ENCODE results near the gene RNASE7. TPM values are rescaled to one million over a fixed set of nuclear protein-coding genes. Genes with fewer than 3 reads are reported as not detected.

RNASE7 gene
- total RNA-seq, 4 donors from 2014 or later: not detected

DNA sequence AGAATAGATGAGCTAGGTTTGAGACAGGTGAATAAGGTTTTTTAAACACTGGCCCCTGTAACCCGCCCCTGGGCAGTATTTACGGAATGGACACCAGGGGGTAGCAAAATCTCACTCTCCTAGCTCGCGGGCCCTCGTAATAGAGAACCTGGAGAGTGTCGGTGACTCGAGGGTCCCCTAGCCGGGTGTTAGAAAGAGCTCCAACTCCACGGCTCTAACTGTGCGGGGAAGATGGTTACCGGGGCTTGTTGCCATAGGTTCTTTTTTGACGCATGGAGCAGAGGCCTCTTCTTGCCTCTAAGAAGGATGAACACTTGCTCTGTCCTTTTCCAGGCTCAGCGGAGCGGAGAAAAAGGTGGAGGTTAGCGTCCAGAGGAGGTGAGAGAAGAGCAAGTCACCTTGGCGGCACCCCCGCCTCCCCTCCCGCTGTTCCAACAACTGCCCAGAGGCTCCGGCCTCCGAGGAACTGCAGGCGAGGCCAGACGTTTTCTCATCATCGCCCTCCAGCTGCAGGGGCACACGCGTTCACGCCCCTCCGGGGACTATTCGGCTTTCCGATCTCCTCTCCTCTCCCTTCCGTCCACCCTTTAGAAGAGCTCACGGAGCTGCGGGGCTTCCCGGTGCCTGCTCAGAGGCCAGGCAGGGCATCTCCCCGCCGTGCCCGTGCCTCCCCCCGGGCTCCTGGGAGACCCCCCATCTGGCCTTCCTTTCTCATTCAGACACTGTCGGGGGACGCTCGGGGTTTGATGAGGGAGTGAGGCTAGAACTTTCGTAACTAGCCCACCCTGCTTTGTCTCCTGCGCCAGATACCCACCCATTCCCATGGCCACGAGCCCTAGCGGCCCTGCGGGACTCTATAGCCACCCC is 26.6 kb downstream of the RNASE7 start:
- Histone ChIP-seq H3K36me3 (no peaks in the 10 kb centered on the region), H3K27ac (peak overlapping the region; percentile 95), H3K4me3 (peak overlapping the region; percentile 59 to 63), H3K9me3 (no peaks in the 10 kb centered on the region), H3K4me1 (no peaks in the 10 kb centered on the region), H3K27me3 (no peaks in the 10 kb centered on the region)
- peak; percentile 66 to 75 for DNase-seq
- TF ChIP-seq POLR2A (IDR thresholded peaks at IDR 0.05) (no peak), CTCF (IDR thresholded peaks at IDR 0.05) (peak; percentile 64 to 78 (median 74))
- intact Hi-C loops (cut with DNase I; ENCODE audit: low total_unique reads): loop anchor here (5.0 kb wide), 1 partner anchor 34 kb away; the partner anchor contains the start of gene TMEM253

- Histone ChIP-seq H3K4me1 (no peaks in the 10 kb centered on the region), H3K27ac (peak overlapping the region; percentile 95), H3K4me3 (peak overlapping the region; percentile 59 to 63), H3K27me3 (no peaks in the 10 kb centered on the region), H3K36me3 (no peaks in the 10 kb centered on the region), H3K9me3 (no peaks in the 10 kb centered on the region)
- intact Hi-C loops (cut with DNase I; ENCODE audit: low total_unique reads): loop anchor here (5.0 kb wide), 1 partner anchor 33 kb away; the partner anchor contains the start of gene TMEM253
- DNase-seq: peak; percentile 54 to 66
- TF ChIP-seq CTCF (IDR thresholded peaks at IDR 0.05) (peak in 1 of 4 experiments; percentile 11), POLR2A (IDR thresholded peaks at IDR 0.05) (no peak)
These were observed 27.4 kb downstream of the RNASE7 start for GRCh38 chr14:21069388-21070082.

GRCh38 chr14:21070083-21070609 is 28.0 kb downstream of the RNASE7 start, which contains the start of gene ARHGEF40:
Gene ARHGEF40, plus strand, starts transcription at chr14:21070304. Its CDS starts 93 bp downstream, at chr14:21070397.
- peak; percentile 58 to 75 for DNase-seq
- Histone ChIP-seq H3K9me3 (no peaks in the 10 kb centered on the region), H3K27me3 (no peaks in the 10 kb centered on the region), H3K4me1 (no peaks in the 10 kb centered on the region), H3K36me3 (no peaks in the 10 kb centered on the region), H3K4me3 (peak within 1 kb of the TSS; percentile 59 to 63), H3K27ac (peak within 1 kb of the TSS; percentile 95)
- TF ChIP-seq CTCF (IDR thresholded peaks at IDR 0.05): no peak
- peak in 1 of 2 donors; percentile 53 for TF ChIP-seq POLR2A (IDR thresholded peaks at IDR 0.05)
- intact Hi-C loops (cut with DNase I; ENCODE audit: low total_unique reads): no loop called here

DNA sequence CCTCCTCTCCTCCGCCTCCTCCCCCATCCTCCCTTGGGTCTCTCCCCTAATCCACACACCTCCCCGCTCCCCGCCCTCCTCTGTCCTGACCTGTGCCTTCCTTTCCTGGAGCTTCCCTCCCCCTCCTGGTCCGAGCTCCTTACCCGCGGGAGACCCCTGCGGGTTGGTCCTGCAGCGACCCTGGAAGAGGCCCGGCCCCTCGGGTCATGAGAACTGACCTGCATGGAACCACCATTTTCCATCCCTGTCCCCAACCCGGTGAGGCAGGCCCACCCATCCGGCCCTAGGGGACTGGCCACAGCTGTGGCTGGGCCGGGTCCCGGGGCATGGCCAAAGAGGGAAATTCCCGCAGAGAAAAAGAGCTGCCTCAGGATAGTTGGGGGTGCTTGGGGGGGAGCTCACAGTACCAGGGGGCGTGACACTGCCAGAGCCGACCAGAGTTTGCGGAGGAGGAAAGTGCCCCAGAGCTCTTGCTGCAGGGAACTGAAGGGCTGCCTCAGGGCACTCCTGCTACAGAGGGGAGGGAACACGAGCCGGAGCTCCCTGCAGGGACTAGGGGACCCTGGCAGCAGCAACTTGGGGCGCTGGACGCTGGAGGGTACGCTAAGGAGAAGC is 28.6 kb downstream of the RNASE7 start:
- peak overlapping the region; percentile 95 for H3K27ac ChIP-seq
- H3K36me3 ChIP-seq: no peaks in the 10 kb centered on the region
- DNase-seq: peak; percentile 64 to 72
- H3K9me3 ChIP-seq: no peaks in the 10 kb centered on the region
- no peak for TF ChIP-seq POLR2A (IDR thresholded peaks at IDR 0.05)
- no peak for TF ChIP-seq CTCF (IDR thresholded peaks at IDR 0.05)
- H3K4me3 ChIP-seq: peak overlapping the region; percentile 59 to 63
- intact Hi-C loops (cut with DNase I; ENCODE audit: low total_unique reads): no loop called here
- no peaks in the 10 kb centered on the region for H3K4me1 ChIP-seq
- H3K27me3 ChIP-seq: no peaks in the 10 kb centered on the region

All from uterus (tissue), 4 donors.